CD4-positive, alpha-beta T cell (primary cell): ENCODE data around the gene SCAF1. TPM values are rescaled to one million over a fixed set of nuclear protein-coding genes. Genes with fewer than 3 reads are reported as not detected.

Experiments used
- ATAC-seq: fragments of 200-7000 bp; cut with Tn5 transposase; one replicate; pipeline ENCODE4 v1.10.0; 2022; ENCODE audit warnings: mild to moderate bottlenecking; ENCODE audit not compliant: poor library complexity
- CTCF ChIA-PET: fragments of 350-600 bp; sonication (Branson Sonifier 250); formaldehyde crosslinking; loops from one replicate; lab custom pipeline; 2021; ENCODE audit warnings: antibody characterized with exemption, inconsistent platforms; lab: Charles Lee
- POLR2A ChIA-PET: fragments of 350-600 bp; sonication (Branson Sonifier 250); formaldehyde crosslinking; loops from one replicate; lab custom pipeline; 2021; ENCODE audit warnings: antibody characterized with exemption, inconsistent platforms; lab: Charles Lee
- DNase-seq, 14 experiments: peaks; one replicate each; pipeline ENCODE4 v3.0.0-alpha.2; 2013 to 2020; ENCODE audit warnings: mixed read lengths in 2 of 14
- H3K27ac ChIP-seq, 2 donors: one replicate each; pipeline versions ENCODE4 v1.5.1 to v1.7.0; 2013; ENCODE audit warnings: low read length in 2 of 2, low read depth in 1 of 2, mild to moderate bottlenecking in 1 of 2
- H3K27me3 ChIP-seq, 2 experiments: 1 replicate in 1 of 2; 2 replicates in 1 of 2; pipeline versions ENCODE4 v1.6.1 to v1.7.0; 2013; ENCODE audit warnings: low read length in 2 of 2, control low read depth in 1 of 2, mild to moderate bottlenecking in 1 of 2, moderate library complexity in 1 of 2; ENCODE audit not compliant: insufficient read depth in 2 of 2, control insufficient read depth in 1 of 2
- H3K36me3 ChIP-seq: one replicate; pipeline ENCODE4 v1.6.1; 2013; ENCODE audit warnings: low read length, control low read depth; ENCODE audit not compliant: insufficient read depth
- H3K4me1 ChIP-seq: one replicate; pipeline ENCODE4 v1.6.1; 2013; ENCODE audit warnings: low read length, control low read depth; ENCODE audit not compliant: insufficient read depth
- H3K4me3 ChIP-seq: one replicate; pipeline ENCODE4 v1.5.1; 2013; ENCODE audit warnings: mild to moderate bottlenecking, low read length, moderate library complexity
- H3K9me3 ChIP-seq, 2 experiments: 1 replicate in 1 of 2; 2 replicates in 1 of 2; pipeline versions ENCODE4 v1.6.1 to v1.7.0; 2013; ENCODE audit warnings: low read length in 2 of 2, mild to moderate bottlenecking in 2 of 2, control low read depth in 1 of 2, moderate library complexity in 1 of 2; ENCODE audit not compliant: control insufficient read depth in 1 of 2, insufficient read depth in 1 of 2
- H3K27ac Mint-ChIP-seq: one replicate; pipeline ENCODE4 v1.8.0; 2020; ENCODE audit warnings: mixed read lengths
- H3K27me3 Mint-ChIP-seq: one replicate; pipeline ENCODE4 v1.8.0; 2021; ENCODE audit warnings: mixed read lengths
- H3K36me3 Mint-ChIP-seq: one replicate; pipeline ENCODE4 v1.8.0; 2021; ENCODE audit warnings: low read depth, mixed read lengths
- H3K4me1 Mint-ChIP-seq: one replicate; pipeline ENCODE4 v1.8.0; 2021; ENCODE audit warnings: low read depth, mixed read lengths
- H3K4me3 Mint-ChIP-seq: one replicate; pipeline ENCODE4 v1.8.0; 2020; ENCODE audit warnings: mild to moderate bottlenecking, mixed read lengths
- H3K9me3 Mint-ChIP-seq: one replicate; pipeline ENCODE4 v1.8.0; 2020; ENCODE audit warnings: mixed read lengths
- intact Hi-C, 2 experiments: fragments of 100-400 bp; cut with DNase I in 1 of 2; cut with micrococcal nuclease in 1 of 2; formaldehyde crosslinking; loops; one replicate each; pipeline versions ENCODE4 v1.15.1 to v1.9.0; 2023 to 2025; cut with DNase I, micrococcal nuclease
- microRNA-seq: library from miRNA; unstranded; fragments of <30 nt; microRNA quantifications from one replicate; pipeline ENCODE4 v1.2.0, GENCODE V29; 2021; ENCODE audit warnings: borderline microRNAs expressed, borderline replicate concordance
- total RNA-seq, 174 experiments: library from RNA in 2 of 174; stranded (reverse) in 2 of 174; gene quantifications; one replicate each; pipeline ENCODE4 v1.2.3 and lab custom pipeline; 2021 to 2026
- TF ChIP-seq, protein P1 (sequence below): fragments of 200-600 bp; IDR thresholded peaks from one replicate; pipeline ENCODE4 v1.8.0; 2022; ENCODE audit warnings: antibody characterized with exemption, mild to moderate bottlenecking

SCAF1 gene
- total RNA-seq, 2 experiments from 2014 or later, result 30.6 to 34.8 TPM

- POLR2A ChIA-PET, result no interaction called here
- CTCF ChIA-PET, result no interaction called here
- H3K36me3 ChIP-seq, result no peaks in the 10 kb centered on the region
- H3K4me3 Mint-ChIP-seq, result no peak overlapping the region
- no peak overlapping the region for H3K27ac Mint-ChIP-seq
- no peak for DNase-seq
- no peaks in the 10 kb centered on the region for H3K4me1 ChIP-seq
- no peak overlapping the region for H3K4me3 ChIP-seq
- no peak overlapping the region for H3K27ac ChIP-seq
- peaks cover 11% of the 10 kb centered on the region for H3K27me3 Mint-ChIP-seq
- TF ChIP-seq, protein P1, sequence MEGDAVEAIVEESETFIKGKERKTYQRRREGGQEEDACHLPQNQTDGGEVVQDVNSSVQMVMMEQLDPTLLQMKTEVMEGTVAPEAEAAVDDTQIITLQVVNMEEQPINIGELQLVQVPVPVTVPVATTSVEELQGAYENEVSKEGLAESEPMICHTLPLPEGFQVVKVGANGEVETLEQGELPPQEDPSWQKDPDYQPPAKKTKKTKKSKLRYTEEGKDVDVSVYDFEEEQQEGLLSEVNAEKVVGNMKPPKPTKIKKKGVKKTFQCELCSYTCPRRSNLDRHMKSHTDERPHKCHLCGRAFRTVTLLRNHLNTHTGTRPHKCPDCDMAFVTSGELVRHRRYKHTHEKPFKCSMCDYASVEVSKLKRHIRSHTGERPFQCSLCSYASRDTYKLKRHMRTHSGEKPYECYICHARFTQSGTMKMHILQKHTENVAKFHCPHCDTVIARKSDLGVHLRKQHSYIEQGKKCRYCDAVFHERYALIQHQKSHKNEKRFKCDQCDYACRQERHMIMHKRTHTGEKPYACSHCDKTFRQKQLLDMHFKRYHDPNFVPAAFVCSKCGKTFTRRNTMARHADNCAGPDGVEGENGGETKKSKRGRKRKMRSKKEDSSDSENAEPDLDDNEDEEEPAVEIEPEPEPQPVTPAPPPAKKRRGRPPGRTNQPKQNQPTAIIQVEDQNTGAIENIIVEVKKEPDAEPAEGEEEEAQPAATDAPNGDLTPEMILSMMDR, result no peak
- no peaks in the 10 kb centered on the region for H3K9me3 ChIP-seq
- ATAC-seq, result no peak
- no peaks in the 10 kb centered on the region for H3K4me1 Mint-ChIP-seq
- intact Hi-C loops, result no loop called here
- H3K9me3 Mint-ChIP-seq, result no peaks in the 10 kb centered on the region
- H3K27me3 ChIP-seq, result peaks cover 0 to 4% of the 10 kb centered on the region in 2 experiments
- H3K36me3 Mint-ChIP-seq, result no peaks in the 10 kb centered on the region
These were observed 59.3 kb downstream of the SCAF1 start for GRCh38 chr19:49701271-49701786.

DNA sequence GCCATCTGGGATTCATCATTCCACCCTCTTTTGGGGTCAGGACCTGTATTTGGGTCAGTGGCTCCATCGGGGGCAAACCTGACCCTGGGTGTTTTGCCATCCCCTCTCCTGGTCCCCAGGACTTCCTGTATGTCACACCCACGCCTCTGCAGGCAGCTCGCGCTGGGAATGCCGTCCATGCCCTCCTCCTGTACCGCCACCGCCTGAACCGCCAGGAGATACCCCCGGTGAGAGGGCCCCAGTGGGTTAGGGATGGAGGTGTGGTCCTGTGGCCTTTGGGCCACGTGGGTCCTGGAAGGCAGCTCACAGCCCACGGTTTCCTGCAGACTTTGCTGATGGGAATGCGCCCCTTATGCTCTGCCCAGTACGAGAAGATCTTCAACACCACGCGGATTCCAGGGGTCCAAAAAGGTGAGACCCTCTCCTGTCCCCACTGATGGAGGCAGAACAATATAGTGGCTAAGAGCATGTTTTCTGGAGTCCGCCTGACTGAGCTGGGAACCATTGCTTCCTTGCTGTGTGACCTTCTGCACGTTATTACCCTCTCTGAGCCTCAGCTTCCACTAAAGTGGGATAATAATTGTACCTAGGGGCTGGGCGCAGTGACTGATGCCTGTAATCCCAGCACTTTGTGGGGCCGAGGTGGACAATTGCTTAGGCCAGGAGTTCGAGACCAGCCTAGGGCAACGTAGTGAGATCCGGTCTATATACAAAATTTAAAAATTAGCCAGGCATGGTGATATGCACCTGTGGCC, 63.1 kb downstream of the SCAF1 start:
- no peak for DNase-seq
- Histone ChIP-seq H3K27ac (no peak overlapping the region), H3K9me3 (no peaks in the 10 kb centered on the region), H3K27me3 (peaks cover 0 to 4% of the 10 kb centered on the region in 2 experiments), H3K4me3 (no peak overlapping the region), H3K36me3 (no peaks in the 10 kb centered on the region), H3K4me1 (no peaks in the 10 kb centered on the region)
- Mint-ChIP-seq H3K4me3 (no peak overlapping the region), H3K27ac (no peak overlapping the region), H3K36me3 (no peaks in the 10 kb centered on the region), H3K9me3 (no peaks in the 10 kb centered on the region), H3K27me3 (peaks cover 11% of the 10 kb centered on the region), H3K4me1 (no peaks in the 10 kb centered on the region)
- ATAC-seq, result no peak
- intact Hi-C loops, result no loop called here
- ChIA-PET POLR2A (no interaction called here), CTCF (no interaction called here)
- TF ChIP-seq, protein P1, result no peak

DNA sequence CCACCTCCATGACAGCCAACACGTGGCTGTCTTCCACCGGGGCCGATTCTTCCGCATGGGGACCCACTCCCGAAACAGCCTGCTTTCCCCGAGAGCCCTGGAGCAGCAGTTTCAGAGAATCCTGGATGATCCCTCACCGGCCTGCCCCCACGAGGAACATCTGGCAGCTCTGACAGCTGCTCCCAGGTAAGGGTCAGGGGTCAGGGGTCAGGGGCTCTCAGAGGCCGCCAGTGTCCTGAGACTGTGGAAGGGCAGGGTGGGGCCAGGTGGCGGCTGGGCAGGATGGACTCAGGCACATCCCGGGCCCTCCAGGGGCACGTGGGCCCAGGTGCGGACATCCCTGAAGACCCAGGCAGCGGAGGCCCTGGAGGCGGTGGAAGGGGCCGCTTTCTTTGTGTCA, 63.9 kb downstream of the SCAF1 start:
- intact Hi-C loops, result no loop called here
- ChIA-PET POLR2A (no interaction called here), CTCF (no interaction called here)
- TF ChIP-seq, protein P1, result no peak
- ATAC-seq (no peak), DNase-seq (no peak)
- no peaks in the 10 kb centered on the region for H3K9me3 Mint-ChIP-seq
- H3K4me3 ChIP-seq, result no peak overlapping the region
- H3K27me3 Mint-ChIP-seq, result peaks cover 7% of the 10 kb centered on the region
- no peaks in the 10 kb centered on the region for H3K4me1 ChIP-seq
- no peaks in the 10 kb centered on the region for H3K36me3 Mint-ChIP-seq
- no peak overlapping the region for H3K27ac Mint-ChIP-seq
- H3K4me3 Mint-ChIP-seq, result no peak overlapping the region
- H3K36me3 ChIP-seq, result no peaks in the 10 kb centered on the region
- H3K9me3 ChIP-seq, result no peaks in the 10 kb centered on the region
- no peak overlapping the region for H3K27ac ChIP-seq
- no peaks in the 10 kb centered on the region for H3K4me1 Mint-ChIP-seq
- H3K27me3 ChIP-seq, result peaks cover 0 to 4% of the 10 kb centered on the region in 2 experiments

Small RNA genes within 50 kb of the gene (microRNA-seq; reads per million reads assigned to microRNA genes)
- not detected for gene MIR5088

Other genes starting within 250 kb of the SCAF1 start
- not detected for gene PTH2, start 218.8 kb upstream of the SCAF1 start, total RNA-seq
- gene GFY, start 216.8 kb upstream of the SCAF1 start, total RNA-seq, result not detected
- gene SLC17A7, start 200.7 kb upstream of the SCAF1 start, total RNA-seq, result not detected
- gene PIH1D1, start 190.4 kb upstream of the SCAF1 start, total RNA-seq, result 100 to 1,000 TPM; 145 to 151 TPM
- gene ALDH16A1, start 189.0 kb upstream of the SCAF1 start, total RNA-seq, result 10 to 100 TPM; 25.1 to 25.8 TPM
- gene FLT3LG, start 168.0 kb upstream of the SCAF1 start, total RNA-seq, result 100 to 1,000 TPM; 311 to 325 TPM
- gene RPL13A, start 154.6 kb upstream of the SCAF1 start, total RNA-seq, result 1,000 to 10,000 TPM; 5,328 to 5,481 TPM
- gene RPS11, start 145.8 kb upstream of the SCAF1 start, total RNA-seq, result 1,000 to 10,000 TPM; 2,912 to 3,041 TPM
- 10 to 100 TPM; 50.2 to 52.5 TPM for gene FCGRT, start 129.5 kb upstream of the SCAF1 start, total RNA-seq
- 1 to 10 TPM; 4.8 to 7.8 TPM for gene RCN3, start 114.2 kb upstream of the SCAF1 start, total RNA-seq
- gene NOSIP, start 61.7 kb upstream of the SCAF1 start, total RNA-seq, result 100 to 1,000 TPM; 202 to 203 TPM
- under 1 TPM; 0.49 to 0.78 TPM for gene PRRG2, start 60.9 kb upstream of the SCAF1 start, total RNA-seq
- gene PRR12, start 51.0 kb upstream of the SCAF1 start, total RNA-seq, result 10 to 100 TPM; 41.7 to 42.2 TPM
- gene RRAS, start 2.1 kb upstream of the SCAF1 start, total RNA-seq, result 1 to 10 TPM; 4.2 to 4.7 TPM
- 100 to 1,000 TPM; 109 to 119 TPM for gene IRF3, start 23.6 kb downstream of the SCAF1 start, total RNA-seq
- 10 to 100 TPM in 1 of 2 experiments, 1 to 10 TPM in 1; 9.9 to 11.3 TPM for gene BCL2L12, start 23.7 kb downstream of the SCAF1 start, total RNA-seq
- gene PRMT1, start 35.1 kb downstream of the SCAF1 start, total RNA-seq, result 10 to 100 TPM; 41.5 to 46.4 TPM
- gene ADM5, start 47.4 kb downstream of the SCAF1 start, total RNA-seq, result 1 to 10 TPM; 2.1 to 2.5 TPM
- under 1 TPM; 0.47 to 0.59 TPM for gene CPT1C, start 48.9 kb downstream of the SCAF1 start, total RNA-seq
- 1 to 10 TPM; 2.1 to 2.9 TPM for gene TSKS, start 121.1 kb downstream of the SCAF1 start, total RNA-seq
- 10 to 100 TPM; 28.2 to 28.9 TPM for gene AP2A1, start 124.8 kb downstream of the SCAF1 start, total RNA-seq
- gene FUZ, start 171.1 kb downstream of the SCAF1 start, total RNA-seq, result 10 to 100 TPM; 14.9 to 15.2 TPM
- gene MED25, start 176.1 kb downstream of the SCAF1 start, total RNA-seq, result 10 to 100 TPM; 67.2 to 67.8 TPM
- gene PTOV1, start 208.9 kb downstream of the SCAF1 start, total RNA-seq, result 100 to 1,000 TPM; 127 to 134 TPM
- gene PNKP, start 225.4 kb downstream of the SCAF1 start, total RNA-seq, result 10 to 100 TPM; 96.1 to 98.1 TPM
- 10 to 100 TPM; 15.1 to 15.8 TPM for gene AKT1S1, start 235.1 kb downstream of the SCAF1 start, total RNA-seq
- 10 to 100 TPM; 35.5 to 35.8 TPM for gene TBC1D17, start 235.5 kb downstream of the SCAF1 start, total RNA-seq